Mammary epithelial cell (primary cell): ENCODE data around the gene TAF1B.

Experiments
- EZH2 ChIP-seq: IDR thresholded peaks from 2 replicates; pipeline ENCODE4 v1.6.1; 2012; ENCODE audit warnings: low read length, inconsistent platforms, borderline replicate concordance
- TF ChIP-seq, protein P1 (sequence below), 2 donors: IDR thresholded peaks in 1 of 2; conservative IDR thresholded peaks in 1 of 2; 2 replicates each; pipeline ENCODE4 v1.5.1; 2011 to 2012; ENCODE audit warnings: inconsistent platforms in 2 of 2, low read length in 2 of 2, mild to moderate bottlenecking in 2 of 2, control low read depth in 1 of 2, low read depth in 1 of 2; ENCODE audit not compliant: insufficient read depth in 1 of 2; ENCODE audit errors: extremely low read depth in 1 of 2

GRCh38 chr2:9847140-9847539, 3.9 kb downstream of the TAF1B start:
- TF ChIP-seq, protein P1, sequence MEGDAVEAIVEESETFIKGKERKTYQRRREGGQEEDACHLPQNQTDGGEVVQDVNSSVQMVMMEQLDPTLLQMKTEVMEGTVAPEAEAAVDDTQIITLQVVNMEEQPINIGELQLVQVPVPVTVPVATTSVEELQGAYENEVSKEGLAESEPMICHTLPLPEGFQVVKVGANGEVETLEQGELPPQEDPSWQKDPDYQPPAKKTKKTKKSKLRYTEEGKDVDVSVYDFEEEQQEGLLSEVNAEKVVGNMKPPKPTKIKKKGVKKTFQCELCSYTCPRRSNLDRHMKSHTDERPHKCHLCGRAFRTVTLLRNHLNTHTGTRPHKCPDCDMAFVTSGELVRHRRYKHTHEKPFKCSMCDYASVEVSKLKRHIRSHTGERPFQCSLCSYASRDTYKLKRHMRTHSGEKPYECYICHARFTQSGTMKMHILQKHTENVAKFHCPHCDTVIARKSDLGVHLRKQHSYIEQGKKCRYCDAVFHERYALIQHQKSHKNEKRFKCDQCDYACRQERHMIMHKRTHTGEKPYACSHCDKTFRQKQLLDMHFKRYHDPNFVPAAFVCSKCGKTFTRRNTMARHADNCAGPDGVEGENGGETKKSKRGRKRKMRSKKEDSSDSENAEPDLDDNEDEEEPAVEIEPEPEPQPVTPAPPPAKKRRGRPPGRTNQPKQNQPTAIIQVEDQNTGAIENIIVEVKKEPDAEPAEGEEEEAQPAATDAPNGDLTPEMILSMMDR (conservative IDR thresholded peaks at IDR 0.05 in 1 of 2, IDR thresholded peaks at IDR 0.05 in 1 of 2; ENCODE audit: extremely low read depth in 1 of 2, insufficient read depth in 1 of 2, low read depth in 1 of 2, low read length in 2 of 2), result no peak
- no peak for TF ChIP-seq EZH2
